GM19395 (cell line): ENCODE measurements around the gene SYPL1.

Experiments
- ATAC-seq: cut with Tn5 transposase; IDR thresholded peaks from one replicate; pipeline ENCODE4 v1.9.1; 2021; ENCODE audit warnings: mild to moderate bottlenecking, moderate library complexity; ENCODE audit not compliant: unreplicated experiment

Gene SYPL1

GRCh38 chr7:106053109-106053508 lies 59.0 kb downstream of the SYPL1 start:
- no peak for ATAC-seq

- no peak for ATAC-seq
Observed at GRCh38 chr7:106052681-106053080, 59.4 kb downstream of the SYPL1 start.

GRCh38 chr7:106050746-106051117 lies 61.4 kb downstream of the SYPL1 start:
- no peak for ATAC-seq

- ATAC-seq: no peak
Observed at GRCh38 chr7:106050002-106050745, 61.9 kb downstream of the SYPL1 start.

GRCh38 chr7:106049139-106049752 lies 62.9 kb downstream of the SYPL1 start:
- no peak for ATAC-seq

- no peak for ATAC-seq
Observed at GRCh38 chr7:106048706-106049020, 63.4 kb downstream of the SYPL1 start.

GRCh38 chr7:106047818-106048705 lies 64.0 kb downstream of the SYPL1 start:
- ATAC-seq: no peak

GRCh38 chr7:106047184-106047583 lies 64.9 kb downstream of the SYPL1 start:
- ATAC-seq: no peak

- no peak for ATAC-seq
Observed at GRCh38 chr7:106045586-106045985, 66.5 kb downstream of the SYPL1 start.

- ATAC-seq: no peak
Observed at GRCh38 chr7:106045139-106045538, 67.0 kb downstream of the SYPL1 start.

GRCh38 chr7:106042196-106042611 lies 69.9 kb downstream of the SYPL1 start:
- ATAC-seq: no peak

- no peak for ATAC-seq
Observed at GRCh38 chr7:106041140-106041717, 70.9 kb downstream of the SYPL1 start.
